Midbrain (tissue), 1 donor: ENCODE data around the gene ZNF608.

Experiments used
- DNase-seq: peaks from one replicate; lab custom pipeline; 2025; lab: John Stamatoyannopoulos, UW

Gene ZNF608

DNA sequence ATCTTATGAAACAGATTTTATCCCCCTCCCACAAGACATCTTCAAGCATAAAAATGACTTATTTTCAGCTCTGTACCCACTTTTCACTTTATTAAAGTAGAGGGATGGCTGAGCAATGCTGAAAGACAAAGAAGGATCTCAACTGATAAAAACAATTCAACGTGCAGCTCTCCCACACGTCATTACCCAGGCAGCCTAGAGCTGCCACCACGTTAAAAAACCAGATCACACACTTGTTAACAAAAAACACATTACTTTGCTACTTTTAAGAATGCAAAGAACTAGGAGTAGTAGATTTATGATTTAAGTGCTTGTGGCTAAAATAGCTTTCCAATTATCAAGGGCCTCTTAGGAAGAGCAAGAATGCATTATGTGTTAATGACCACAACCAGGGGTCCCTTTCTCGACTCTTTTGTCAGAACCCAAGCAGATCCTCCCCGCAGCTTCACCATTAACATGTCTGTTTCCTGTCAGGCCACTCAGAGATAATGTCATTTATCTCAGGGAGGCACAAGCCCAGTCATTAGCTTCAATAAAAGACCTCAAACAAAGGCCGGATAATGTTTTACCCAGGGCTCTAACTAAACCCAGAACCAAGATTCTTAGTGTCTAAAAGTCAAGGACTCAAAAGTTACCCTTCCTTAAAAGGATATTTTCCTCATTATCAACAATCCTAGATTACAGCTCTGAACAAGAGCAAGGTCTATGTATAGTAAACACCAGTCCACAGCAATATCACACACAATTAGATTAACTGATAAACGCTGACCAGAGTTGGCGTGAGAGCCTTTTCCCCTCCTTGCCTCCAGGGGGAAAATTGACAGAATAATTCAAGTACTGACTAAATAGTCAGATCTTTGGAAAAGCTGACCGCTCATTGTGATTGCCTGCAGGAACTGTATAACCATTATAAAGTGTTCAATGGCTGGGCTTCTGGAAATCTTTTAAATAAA lies 7.5 kb downstream of the ZNF608 start:
- DNase-seq, result no peak

DNA sequence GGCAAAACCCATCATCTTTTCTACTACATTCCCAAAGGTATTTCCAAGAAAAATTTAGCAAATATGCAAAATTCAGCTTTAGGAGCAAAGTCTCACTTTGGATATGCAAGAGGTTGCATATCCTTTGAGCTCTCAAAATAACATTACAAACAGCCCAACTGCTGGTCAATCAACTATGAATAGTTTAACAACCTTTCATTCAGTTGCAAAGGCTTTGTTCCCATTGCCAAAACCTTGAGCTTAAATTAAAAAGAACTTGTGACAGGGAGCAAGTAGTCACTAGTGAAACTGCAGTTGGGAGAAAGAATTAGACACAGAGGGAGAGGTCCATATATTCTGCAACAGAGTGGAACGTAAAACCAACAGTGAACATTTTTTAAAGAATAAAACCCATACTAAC lies 8.8 kb downstream of the ZNF608 start:
- DNase-seq, result no peak

DNA sequence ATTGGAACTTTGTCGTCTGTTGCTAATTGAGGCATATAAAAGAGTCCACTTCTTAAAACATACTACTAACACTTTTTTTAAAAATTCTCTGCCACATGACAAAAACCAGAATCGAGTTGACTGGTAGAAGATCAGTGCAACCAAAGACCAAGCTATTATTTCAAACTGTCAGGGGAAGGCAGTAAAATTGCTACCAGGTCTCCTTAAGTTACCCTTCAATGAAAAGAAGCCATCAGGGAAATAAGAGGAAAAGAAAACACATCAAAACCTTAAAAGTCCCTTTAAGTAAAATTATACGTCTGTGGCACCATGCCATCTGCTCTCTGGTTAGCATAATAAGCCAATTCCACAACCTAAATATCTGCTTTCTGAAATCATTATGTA lies 9.6 kb downstream of the ZNF608 start:
- no peak for DNase-seq

DNA sequence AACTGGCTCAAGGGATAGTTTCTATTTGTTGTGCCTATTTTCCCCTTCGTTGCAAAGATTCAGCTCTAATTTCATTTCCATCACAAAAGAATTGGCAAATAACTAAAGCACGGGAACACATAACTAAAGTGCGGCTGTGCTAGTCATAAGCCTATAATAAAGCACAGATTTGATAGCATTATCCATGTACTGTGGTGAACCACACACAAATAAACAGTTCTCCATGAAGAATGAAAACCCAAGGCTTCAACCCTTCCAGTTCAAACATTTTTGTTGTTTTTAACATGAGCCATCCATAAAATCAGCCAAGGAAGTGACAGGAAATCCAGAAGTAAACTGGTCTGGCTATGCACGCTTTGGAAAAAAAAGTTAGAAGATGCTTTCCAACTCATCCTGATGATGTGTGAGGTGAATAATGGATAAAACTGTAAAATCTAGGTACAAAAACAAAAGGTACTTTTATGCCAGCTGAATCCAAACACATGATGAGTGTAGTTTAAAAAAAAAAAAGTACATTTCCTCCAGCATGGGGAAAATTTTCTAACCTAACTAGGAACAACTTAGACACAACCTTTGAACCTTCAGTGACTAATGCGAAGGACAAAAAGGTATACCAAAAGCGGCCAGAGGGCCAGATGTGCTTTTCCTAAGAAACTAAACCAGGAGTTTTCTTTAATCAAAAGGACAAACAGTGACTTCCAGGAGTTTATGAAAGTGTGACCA lies 10.2 kb downstream of the ZNF608 start:
- DNase-seq, result no peak

DNA sequence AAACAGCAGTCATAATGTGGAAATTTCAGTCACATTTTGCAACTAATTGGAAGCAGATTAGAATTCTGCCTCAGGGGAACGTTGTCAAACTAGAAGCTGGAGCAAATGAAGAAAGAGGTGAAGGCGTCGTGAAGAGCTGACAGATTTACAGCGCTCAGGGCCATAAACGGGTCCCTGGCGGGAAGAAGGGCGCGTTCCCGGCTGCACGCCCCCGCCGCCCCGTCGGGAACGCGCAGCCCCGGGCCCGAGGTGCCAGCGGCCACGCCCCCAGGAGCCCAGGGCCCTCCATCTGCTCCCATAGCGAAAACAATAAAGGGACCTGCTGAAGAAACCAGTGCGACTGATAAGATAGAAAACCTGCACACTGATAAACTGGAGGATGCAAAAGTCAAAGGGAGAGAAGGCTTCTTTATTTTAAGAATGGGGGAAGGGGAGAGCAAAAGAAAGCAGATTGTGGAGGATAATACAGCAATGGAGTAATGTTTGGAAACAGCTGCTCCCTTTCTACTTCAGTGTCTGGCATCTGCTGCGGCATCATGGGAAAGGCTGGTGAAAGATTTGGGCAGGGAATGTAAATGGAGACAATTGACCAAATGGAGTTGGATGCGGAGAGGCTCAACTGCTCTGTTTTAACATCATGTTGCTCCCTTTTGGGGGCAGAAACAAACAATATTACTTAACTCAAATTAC lies 11.1 kb downstream of the ZNF608 start:
- DNase-seq, result peak; percentile 38

DNA sequence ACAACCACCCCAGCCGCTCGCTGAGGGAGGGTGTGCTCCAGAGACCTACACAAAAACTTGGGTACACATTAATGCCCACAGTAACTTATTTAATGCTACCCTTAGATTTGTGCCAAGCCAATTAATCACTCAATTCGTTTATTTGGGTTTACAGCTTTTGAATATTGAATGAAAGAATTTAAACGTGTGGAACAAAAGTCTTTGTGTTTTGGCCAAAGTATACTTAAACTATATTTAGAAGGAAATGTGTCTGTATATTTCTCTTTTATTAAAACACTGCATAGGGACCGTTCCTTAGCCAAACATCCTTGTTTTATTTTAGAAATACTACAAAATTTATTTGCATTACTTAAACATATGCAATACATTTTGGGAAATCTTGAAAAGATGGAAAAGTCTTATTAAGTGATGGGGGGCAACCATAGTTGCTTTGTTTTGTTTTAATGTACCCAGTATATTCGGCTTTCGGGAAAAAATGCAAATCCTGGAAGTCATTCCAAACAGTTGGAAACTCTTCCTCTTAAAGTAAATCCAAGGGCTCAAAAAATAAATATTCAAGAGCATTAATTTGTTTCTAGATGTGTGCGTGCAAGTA lies 11.8 kb downstream of the ZNF608 start:
- DNase-seq, result no peak

DNA sequence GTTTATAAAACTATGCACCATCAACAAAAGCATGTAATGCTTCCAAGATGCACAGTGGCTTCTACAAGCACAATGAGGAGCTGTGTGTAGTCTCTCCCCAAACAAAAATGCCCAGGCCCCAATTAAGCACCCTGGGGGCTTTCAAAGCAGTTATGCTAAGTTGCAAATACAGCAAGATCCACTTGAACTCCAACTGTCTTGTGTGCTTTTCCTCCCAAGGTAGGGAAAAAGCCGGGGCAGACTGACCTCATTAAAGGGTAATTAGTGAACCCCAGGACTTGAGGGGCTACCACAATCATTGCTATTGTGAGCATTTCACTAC lies 13.1 kb downstream of the ZNF608 start:
- DNase-seq, result no peak

DNA sequence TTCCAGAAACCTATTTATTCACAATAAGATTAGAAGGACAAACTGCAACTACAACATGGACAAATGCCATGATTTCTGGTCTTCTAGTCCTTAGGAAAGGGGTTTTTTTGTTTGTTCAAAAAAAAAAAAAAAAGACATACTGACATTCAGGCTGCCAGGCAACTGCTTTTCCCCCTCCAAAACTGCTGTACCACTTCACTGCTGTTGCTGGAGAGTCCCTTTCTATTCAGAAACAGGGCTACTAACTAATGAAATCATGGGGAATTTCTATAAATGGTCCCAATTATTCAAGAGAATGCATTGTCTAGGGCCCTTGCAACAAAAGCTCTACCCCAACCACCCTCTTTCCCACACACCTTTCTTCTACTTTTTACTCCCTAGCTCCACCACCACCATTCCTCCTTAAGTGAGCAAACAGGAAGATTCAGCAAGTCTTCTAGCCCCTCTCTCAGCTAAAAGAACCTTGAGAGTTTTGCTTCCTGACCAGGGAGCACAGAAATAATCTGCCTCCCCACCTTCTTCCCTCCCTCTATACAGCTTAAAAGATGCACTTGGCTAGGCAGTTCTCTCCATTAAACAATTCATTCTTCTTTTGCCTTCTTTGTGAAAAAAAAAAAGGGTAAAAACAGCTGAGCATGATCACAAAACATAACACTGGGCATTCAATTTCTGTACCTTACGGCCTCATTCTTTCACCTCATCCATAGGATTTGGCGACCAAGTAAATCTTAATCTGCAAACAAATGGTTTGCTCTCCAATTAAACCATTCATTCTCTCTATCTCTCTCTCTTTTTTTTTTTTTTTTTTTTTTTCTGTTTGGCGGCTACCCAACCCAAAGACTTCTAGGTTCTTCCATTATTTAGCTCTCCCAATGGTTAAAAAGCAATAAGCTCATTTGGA lies 13.8 kb downstream of the ZNF608 start:
- no peak for DNase-seq

DNA sequence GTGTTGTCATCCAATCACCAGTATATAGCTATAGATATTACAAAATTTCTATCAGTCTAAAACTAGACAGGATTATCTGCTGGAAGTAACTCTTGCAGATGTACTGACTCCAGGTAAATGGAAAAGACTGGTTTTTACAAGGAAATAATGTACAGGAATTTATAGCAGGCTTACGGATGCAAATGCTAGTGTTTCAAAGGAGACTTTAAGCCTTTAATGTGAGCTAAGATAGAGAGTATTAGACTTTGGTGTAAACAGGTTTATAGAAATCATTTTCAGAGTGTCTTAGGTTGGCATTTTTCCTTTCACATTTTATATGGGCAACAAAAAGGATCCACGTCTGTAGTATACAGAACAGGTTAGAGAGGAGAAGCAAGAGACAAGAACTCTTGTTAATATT lies 16.1 kb downstream of the ZNF608 start:
- DNase-seq, result no peak

DNA sequence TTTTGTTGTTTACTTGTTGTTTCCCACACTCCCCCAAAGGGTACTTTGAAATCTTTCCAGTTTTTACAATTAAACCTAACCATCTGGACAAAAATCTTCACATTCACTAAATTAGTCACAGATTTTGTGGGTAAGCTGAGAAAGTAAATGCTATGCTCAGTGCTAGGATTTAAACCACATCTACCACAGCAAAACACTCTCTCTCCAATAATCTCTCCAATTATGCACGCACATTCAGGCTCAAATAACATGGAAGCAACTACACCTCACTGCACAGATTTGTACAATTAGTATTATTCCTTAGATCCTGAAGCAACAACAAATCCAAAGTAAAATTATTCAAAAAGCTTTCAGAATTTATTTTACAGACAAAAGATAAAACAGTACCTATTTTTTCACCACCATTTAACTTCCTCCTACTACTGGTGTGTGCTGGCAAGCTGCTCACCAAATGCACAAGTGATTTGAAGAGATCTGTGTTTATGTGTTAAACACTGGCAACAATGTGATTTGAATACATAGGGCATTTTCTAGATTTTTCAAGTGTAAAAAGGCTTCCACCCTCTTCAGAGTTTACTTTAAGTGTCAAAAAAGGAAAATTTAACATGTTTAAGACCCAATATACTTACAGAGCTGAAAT lies 16.6 kb downstream of the ZNF608 start:
- no peak for DNase-seq

DNA sequence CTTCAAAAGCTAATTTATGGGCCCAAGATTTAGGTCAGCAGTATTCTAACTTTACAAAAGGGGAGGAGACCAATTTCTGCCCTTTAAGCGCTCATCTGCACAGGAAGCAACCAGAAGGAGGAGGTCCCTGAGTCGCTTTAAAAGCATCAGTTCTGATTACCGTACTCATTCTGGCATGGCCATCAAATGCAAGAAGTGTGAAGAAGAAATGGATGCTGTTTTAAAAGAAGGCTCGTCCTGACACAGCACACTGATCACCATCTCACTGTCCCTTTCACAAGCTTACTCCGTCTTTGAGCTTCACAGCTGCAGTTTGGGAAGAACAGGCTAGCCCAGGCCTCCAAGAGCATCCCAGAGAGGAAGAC lies 17.5 kb downstream of the ZNF608 start:
- no peak for DNase-seq

DNA sequence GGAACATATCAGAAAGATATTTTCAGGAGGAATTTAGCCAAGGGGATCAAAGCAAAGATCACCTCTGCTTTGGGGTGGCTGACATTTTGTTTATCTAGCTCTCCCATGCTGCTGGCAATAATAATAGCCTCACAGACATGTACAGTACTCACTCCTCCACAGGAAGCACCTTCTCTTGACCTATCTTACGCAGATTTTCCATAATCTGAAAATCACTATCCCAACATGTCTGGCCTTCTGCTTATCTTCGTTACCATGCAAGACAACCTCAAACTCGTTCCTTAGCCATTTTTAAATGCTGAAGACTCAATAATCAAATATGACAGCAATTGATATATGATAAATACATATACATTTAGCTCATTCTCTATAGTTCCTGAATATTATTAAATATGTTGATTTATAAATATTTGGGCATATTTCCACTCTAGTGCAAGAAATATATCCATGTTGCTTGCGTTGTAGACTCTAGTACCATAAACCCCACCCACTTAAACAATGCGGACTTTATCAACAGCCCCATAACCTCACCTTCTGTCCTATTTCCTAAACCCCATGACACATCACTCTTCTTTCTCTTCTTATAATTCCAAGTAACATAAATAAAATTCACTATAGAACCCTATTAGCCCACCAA lies 18.0 kb downstream of the ZNF608 start:
- no peak for DNase-seq

DNA sequence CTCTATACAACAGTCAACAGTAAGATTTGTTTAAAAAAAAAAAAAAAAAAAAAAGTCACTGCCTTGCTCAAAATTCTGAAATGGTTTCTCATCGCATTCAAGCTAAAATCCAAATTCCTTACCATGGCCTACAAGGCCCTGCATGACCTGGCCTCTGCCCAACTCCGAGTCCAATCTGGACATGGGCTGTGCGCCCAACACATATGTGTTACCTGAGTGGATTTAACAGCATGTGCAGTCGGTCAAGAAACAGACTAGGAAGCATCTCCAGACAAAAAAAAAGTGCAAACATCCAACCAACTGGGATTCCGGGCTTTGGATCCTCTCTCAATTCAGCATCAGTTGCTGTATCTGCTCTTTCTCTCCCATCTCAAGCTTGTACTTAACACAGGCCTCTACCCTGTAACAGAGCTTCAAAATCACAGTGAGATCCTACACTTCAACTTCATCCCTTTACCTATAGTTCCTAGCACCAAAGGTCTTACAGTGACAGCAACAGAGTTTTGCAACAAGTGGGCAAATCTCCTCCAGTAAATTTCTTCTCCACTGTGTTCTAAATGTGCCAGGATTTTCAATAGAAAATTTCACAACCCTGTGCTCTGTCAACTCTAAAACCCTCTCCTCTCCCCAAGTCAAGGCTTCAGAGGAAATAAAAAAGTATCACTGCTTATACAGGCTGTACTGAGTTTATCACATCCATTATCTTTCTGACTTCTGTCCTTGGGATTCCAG lies 19.6 kb downstream of the ZNF608 start:
- DNase-seq, result no peak

DNA sequence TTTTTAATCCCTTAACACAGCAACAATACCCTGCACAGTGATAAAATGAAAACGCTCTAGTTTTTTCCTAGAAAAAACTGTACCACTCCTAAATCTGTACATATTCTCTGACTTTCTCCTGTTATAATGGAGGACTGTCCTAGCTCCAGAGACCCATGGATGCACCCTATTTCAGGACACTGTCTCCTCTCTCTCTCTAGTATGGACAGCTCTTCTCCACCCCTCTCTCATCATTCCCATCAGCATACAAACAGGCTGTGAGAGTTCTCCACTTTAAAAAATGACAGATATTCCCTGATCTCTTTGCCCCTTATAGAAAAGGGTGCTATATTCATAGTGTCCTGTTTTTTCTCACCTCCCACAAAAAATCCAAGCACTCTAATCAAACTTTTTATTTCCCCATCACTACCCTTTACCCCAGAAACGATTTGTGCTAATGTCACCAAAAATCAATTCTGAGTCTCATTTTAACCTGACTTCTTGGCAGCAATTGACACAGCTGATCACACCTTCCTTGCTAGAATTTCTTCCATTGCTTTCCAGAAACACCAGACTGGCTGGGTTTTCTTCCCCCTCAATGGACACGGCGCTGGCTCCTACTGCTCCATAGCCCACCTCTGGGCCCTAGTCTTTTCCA lies 20.7 kb downstream of the ZNF608 start:
- DNase-seq, result no peak

DNA sequence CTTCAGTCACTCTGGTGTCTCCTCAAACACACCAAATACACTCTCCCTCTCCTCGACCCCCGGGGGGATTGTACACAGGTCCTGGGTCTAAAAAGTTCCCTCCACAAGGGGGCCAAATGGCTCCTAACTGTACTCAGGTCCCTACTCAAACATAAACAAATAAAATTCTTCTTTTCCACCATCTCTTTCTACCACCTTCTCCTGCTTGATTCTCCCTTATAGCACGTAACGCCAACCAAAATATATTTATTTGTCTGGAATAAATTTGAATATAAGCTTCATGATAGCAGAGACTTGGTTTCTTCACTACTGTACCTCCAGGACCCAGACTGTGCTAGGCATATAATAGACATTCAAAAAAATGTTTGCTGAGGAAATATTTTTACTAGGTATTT lies 21.4 kb downstream of the ZNF608 start:
- DNase-seq, result no peak

DNA sequence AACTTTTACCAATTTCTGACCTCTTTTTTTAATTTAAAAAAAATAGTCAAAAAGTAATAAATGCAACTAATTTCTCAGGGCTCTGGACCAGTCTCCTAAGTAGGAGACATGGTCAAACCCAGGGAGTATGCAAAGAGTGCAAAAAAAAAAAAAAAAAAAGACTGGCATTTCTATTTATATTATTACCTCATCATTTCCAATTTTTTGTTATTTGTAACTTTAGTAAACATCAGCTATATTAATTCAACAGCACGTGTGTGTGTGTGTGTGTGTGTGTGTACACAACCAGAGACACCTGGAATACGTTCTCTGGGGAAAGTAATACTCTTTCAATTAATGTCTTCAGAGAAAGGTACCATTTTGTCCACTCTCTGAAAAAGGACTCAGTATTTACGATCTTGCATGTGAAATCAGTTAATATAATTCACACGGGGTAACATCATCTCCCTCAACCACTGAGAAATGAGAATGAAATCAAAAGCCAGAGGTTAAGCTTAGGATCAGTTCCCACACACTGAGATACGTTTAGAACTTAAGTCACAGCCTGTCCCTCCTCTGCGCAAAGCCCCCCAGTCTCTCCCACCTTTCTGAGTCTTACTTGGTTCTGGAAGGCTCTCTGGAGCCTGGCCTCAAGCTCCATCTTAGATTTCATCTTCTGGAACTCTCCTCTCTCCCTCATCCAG lies 21.9 kb downstream of the ZNF608 start:
- DNase-seq, result no peak

DNA sequence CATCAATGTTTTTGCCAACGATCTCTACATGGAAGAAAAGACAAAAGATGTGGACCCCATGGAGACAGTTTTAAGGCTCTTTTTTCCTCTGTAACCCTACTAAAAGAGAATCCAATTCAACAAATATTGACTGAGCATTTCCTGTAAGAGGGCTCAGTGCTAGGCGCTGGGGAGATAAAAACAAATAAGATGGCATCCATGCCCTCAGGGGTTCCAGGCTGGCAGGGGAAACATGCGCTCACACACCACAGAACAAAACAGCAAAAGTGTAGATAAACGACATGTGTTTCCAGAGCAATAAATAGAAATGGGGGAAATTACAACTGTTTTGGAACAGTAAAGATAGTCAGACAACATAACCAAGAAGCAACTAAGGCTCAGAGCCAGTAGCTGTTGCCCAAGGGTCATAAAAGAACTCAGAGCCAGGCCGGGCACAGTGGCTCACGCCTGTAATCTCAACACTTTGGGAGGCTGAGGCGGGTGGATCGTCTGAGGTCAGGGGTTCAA lies 25.2 kb downstream of the ZNF608 start:
- no peak for DNase-seq

DNA sequence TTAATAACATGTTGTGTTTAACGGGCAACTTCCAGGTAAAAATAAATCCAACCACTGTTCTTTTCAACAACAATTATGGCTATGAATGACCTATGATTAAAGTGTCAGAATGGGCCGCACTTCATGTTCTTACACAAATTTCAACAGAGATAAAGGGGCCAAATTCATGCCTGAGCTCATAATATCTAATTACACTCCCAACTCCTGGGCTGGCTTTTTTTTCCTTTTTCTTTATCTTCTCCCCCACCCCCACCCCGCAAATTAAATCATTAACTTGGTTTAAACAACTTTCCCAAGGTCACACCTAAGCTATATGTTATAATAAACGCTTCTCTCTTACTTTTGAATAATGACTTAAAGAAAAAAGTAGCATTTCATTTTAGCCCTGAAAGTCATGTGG lies 25.8 kb downstream of the ZNF608 start:
- DNase-seq, result no peak
